ENCODE results near the gene VAMP7.
"Not testable (repeated sequence)": the region's sequence is repeated elsewhere in the genome, so short reads cannot be mapped to it uniquely, and the experiment has no call there.

The VAMP7 gene

GRCh38 chrX:155881158-155881993 lies at the start of gene VAMP7:
TSS of gene VAMP7 (plus strand) at chrX:155881345. CDS start at chrX:155889467, 8,122 bp downstream.
- DNase-seq = peak; percentile 81

GRCh38 chrX:155841232-155841631 lies 39.9 kb upstream of the VAMP7 start:
- DNase-seq = no peak

GRCh38 chrX:155851786-155852185 lies 29.4 kb upstream of the VAMP7 start:
- DNase-seq = not testable (repeated sequence)

GRCh38 chrX:155857561-155857960 lies 23.6 kb upstream of the VAMP7 start:
- no peak for DNase-seq

GRCh38 chrX:155864655-155865054 lies 16.5 kb upstream of the VAMP7 start:
- no peak for DNase-seq

GRCh38 chrX:155865193-155865592 lies 16.0 kb upstream of the VAMP7 start:
- no peak for DNase-seq

- no peak for DNase-seq
Observed at GRCh38 chrX:155867821-155868220, 13.3 kb upstream of the VAMP7 start.

GRCh38 chrX:155870958-155871357 lies 10.2 kb upstream of the VAMP7 start:
- DNase-seq = no peak

- no peak for DNase-seq
Observed at GRCh38 chrX:155871934-155872333, 9.2 kb upstream of the VAMP7 start.

- DNase-seq = no peak
Observed at GRCh38 chrX:155873188-155873587, 8.0 kb upstream of the VAMP7 start.

GRCh38 chrX:155874571-155875244 lies 6.4 kb upstream of the VAMP7 start:
- DNase-seq = no peak

GRCh38 chrX:155876704-155877103 lies 4.4 kb upstream of the VAMP7 start:
- no peak for DNase-seq

GRCh38 chrX:155877288-155877687 lies 3.9 kb upstream of the VAMP7 start:
- no peak for DNase-seq

GRCh38 chrX:155880586-155881157 lies 473 bp upstream of the VAMP7 start:
- DNase-seq = no peak

GRCh38 chrX:155886409-155886808 lies 5.3 kb downstream of the VAMP7 start:
- DNase-seq = no peak

- no peak for DNase-seq
Observed at GRCh38 chrX:155888139-155888538, 7.0 kb downstream of the VAMP7 start.

GRCh38 chrX:155889328-155889727 lies 8.2 kb downstream of the VAMP7 start:
- no peak for DNase-seq

GRCh38 chrX:155891446-155892210 lies 10.5 kb downstream of the VAMP7 start:
- DNase-seq = no peak

GRCh38 chrX:155893521-155893920 lies 12.4 kb downstream of the VAMP7 start:
- no peak for DNase-seq

- DNase-seq = no peak
Observed at GRCh38 chrX:155896512-155896911, 15.4 kb downstream of the VAMP7 start.

GRCh38 chrX:155899366-155899765 lies 18.2 kb downstream of the VAMP7 start:
- no peak for DNase-seq

GRCh38 chrX:155900765-155901164 lies 19.6 kb downstream of the VAMP7 start:
- no peak for DNase-seq

- DNase-seq = not testable (repeated sequence)
Observed at GRCh38 chrX:155907661-155908060, 26.5 kb downstream of the VAMP7 start.
